ENCODE measurements around the gene CACNB4. TPM values are rescaled to one million over a fixed set of nuclear protein-coding genes. Genes with fewer than 3 reads are reported as not detected.

CACNB4 gene
- total and polyA plus RNA-seq, 8 donors = under 0.01 to 6.4 (median 1.0) TPM

DNA sequence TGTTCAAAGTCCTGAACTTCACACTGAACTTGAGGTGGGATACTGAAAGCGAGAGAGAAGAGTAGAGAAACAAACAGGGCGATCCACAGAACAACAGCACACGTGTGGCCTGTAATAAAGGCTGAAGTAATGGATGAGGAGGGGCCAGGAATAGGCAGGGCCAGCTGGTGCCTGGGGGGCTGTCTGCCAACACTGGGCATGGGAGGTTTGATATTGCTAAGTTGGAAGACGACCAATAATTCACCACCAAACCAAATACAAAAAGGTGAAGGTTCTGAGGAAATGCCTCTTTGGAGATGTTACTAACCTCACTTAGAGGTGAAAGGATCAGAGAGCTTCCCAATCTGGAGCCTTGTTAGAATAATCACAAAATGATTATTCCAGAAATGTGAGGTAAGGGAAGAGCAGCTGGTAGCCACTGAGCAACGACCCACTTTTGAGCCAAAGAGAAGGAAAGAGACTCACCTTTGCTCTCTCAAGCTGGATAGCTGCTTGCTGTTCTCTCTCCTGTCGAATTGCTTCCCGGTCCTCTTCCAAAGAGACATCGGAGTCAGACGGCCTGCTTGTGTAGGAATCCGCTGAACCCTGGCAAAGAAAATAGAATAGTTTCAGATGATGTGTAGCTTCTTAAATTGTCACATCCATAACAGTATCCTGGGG, 215.9 kb downstream of the CACNB4 start:
- H3K4me1 ChIP-seq = peaks cover 0 to 5% (median 0%) of the 10 kb centered on the region in 4 donors
- TF ChIP-seq, protein P1, sequence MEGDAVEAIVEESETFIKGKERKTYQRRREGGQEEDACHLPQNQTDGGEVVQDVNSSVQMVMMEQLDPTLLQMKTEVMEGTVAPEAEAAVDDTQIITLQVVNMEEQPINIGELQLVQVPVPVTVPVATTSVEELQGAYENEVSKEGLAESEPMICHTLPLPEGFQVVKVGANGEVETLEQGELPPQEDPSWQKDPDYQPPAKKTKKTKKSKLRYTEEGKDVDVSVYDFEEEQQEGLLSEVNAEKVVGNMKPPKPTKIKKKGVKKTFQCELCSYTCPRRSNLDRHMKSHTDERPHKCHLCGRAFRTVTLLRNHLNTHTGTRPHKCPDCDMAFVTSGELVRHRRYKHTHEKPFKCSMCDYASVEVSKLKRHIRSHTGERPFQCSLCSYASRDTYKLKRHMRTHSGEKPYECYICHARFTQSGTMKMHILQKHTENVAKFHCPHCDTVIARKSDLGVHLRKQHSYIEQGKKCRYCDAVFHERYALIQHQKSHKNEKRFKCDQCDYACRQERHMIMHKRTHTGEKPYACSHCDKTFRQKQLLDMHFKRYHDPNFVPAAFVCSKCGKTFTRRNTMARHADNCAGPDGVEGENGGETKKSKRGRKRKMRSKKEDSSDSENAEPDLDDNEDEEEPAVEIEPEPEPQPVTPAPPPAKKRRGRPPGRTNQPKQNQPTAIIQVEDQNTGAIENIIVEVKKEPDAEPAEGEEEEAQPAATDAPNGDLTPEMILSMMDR (IDR thresholded peaks at IDR 0.05) = no peak
- no peak for TF ChIP-seq POLR2AphosphoS5 (IDR thresholded peaks at IDR 0.05)
- TF ChIP-seq POLR2A (IDR thresholded peaks at IDR 0.05) = no peak
- H3K4me3 ChIP-seq = no peak overlapping the region
- no peaks in the 10 kb centered on the region for H3K9me3 ChIP-seq
- no peaks in the 10 kb centered on the region for H3K36me3 ChIP-seq
- DNase-seq = no peak
- intact Hi-C loops (cut with DNase I; ENCODE audit: low total_unique reads) = no loop called here
- H3K27ac ChIP-seq = no peak overlapping the region
- no peaks in the 10 kb centered on the region for H3K27me3 ChIP-seq
- WGBS, 5 donors = 89 to 95% (median 90%) methylated on average over 10 of the region's 10 CpGs

DNA sequence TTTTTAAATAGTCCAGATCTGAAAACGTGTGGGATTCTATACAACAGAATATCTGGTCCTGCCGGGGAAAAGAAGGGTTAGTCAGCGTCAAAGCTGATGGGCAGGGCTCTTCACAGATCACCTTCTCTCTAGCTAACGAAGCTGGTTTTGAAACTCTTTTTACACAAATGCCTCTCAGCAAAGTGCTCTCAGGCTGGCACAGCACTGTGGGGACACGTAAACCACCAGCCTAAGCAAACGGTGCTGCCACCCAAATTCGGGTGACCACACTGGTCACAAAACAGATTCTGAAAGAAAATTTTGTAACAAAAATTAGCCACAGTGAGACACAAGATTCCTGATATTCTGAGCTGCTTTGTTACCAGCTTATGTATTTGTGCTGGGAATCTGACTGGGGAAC, 217.5 kb downstream of the CACNB4 start:
- Histone ChIP-seq H3K27me3 (no peaks in the 10 kb centered on the region), H3K9me3 (no peaks in the 10 kb centered on the region), H3K4me1 (peaks cover 0 to 5% (median 0%) of the 10 kb centered on the region in 4 donors), H3K27ac (no peak overlapping the region), H3K36me3 (no peaks in the 10 kb centered on the region), H3K4me3 (no peak overlapping the region)
- no peak for DNase-seq
- WGBS, 5 donors = 77 to 88% (median 86%) methylated on average over 7 of the region's 7 CpGs
- no peak for TF ChIP-seq EP300 (IDR thresholded peaks at IDR 0.05)
- TF ChIP-seq, protein P1 (IDR thresholded peaks at IDR 0.05) = no peak
- no peak for TF ChIP-seq POLR2A (IDR thresholded peaks at IDR 0.05)
- intact Hi-C loops (cut with DNase I; ENCODE audit: low total_unique reads) = no loop called here

DNA sequence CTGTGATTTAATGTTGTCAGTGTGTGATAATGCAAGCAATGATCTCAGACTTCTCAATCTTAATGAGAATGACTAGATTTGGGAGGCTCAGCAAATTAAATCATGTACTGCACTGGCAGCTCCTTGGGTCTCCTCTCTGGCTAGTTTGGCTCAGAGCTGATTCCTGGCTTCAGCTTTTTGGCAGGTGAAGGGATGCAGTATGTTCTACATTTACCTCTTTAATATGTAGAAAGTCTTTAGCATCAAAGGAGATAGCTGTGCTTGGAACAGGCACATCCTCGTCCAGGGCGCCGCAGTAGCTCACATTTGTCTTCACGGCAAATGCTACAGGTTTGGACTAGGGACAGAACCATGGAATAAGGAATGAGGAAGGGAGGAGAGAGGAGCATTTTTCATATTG, 218.3 kb downstream of the CACNB4 start:
- Histone ChIP-seq H3K4me1 (peaks cover 0 to 5% (median 0%) of the 10 kb centered on the region in 4 donors), H3K9me3 (no peaks in the 10 kb centered on the region), H3K27me3 (no peaks in the 10 kb centered on the region), H3K36me3 (no peaks in the 10 kb centered on the region), H3K4me3 (no peak overlapping the region), H3K27ac (no peak overlapping the region)
- no peak for DNase-seq
- WGBS, 5 donors = 96 to 100% (median 97%) methylated on average over 4 of the region's 4 CpGs
- TF ChIP-seq POLR2AphosphoS5 (IDR thresholded peaks at IDR 0.05) = no peak
- no peak for TF ChIP-seq EP300 (IDR thresholded peaks at IDR 0.05)
- intact Hi-C loops (cut with DNase I; ENCODE audit: low total_unique reads) = no loop called here

DNA sequence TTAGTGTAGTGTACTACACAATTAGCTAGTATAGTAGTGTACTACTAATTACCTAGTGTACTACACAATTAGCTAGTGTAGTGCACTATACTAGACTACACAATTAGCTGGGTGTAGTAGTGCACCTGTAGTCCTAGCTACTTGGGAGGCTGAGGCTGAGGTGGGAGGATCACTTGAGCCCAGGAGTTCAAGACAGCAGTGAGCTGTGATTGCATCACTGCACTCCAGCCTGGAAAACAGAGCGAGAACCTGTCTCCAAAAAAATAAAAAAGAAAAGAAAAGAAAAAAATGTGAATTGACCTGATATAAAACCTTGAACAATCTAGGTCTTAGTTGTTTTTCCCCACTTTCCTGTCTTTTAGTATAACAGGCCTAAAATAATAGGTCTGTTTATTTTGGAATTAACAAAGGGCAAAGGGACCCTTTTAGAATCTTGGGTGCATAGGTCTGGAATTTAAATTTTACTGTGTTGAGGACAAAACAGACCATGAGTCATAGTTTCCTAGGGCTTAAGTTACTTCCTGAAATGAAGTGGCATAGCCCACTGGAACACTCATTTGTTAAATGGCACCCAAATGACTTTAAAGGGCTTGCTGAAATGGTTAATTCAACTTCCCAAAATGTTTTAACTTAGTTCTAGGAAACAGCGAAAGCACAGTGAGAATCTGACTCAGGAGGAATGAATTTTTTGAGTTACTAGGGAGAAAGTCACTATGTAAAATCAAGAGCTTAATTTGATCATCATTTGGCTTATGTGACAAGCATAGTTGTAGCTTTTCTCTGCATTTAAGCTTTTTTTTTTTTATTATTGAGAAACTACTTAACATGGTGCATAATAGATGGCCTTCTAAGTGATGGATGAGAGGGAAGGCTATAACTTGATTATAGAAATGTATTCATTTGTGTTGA, 219.9 kb downstream of the CACNB4 start:
- WGBS, 5 donors = 74 to 84% (median 84%) methylated on average over 2 of the region's 2 CpGs
- no peaks in the 10 kb centered on the region for H3K27me3 ChIP-seq
- H3K27ac ChIP-seq = no peak overlapping the region
- no peak overlapping the region for H3K4me3 ChIP-seq
- intact Hi-C loops (cut with DNase I; ENCODE audit: low total_unique reads) = no loop called here
- no peaks in the 10 kb centered on the region for H3K36me3 ChIP-seq
- DNase-seq = peak in 1 of 2 donors; percentile 26
- H3K4me1 ChIP-seq = peaks cover 0 to 5% (median 0%) of the 10 kb centered on the region in 4 donors
- TF ChIP-seq, protein P1 (IDR thresholded peaks at IDR 0.05) = no peak
- no peak for TF ChIP-seq POLR2AphosphoS5 (IDR thresholded peaks at IDR 0.05)
- H3K9me3 ChIP-seq = no peaks in the 10 kb centered on the region
